Keratinocyte (primary cell): Measurements from ENCODE around the gene ZNF212. TPM values are rescaled to one million over a fixed set of nuclear protein-coding genes. Genes with fewer than 3 reads are reported as not detected.
A peak's percentile ranks its signal among the peaks of the same experiment; 100 is the strongest.

ENCODE experiments used
- DNase-seq: peaks from one replicate; pipeline ENCODE4 v3.0.0-alpha.2; 2011; ENCODE audit warnings: low read depth, missing footprints, low spot score
- FAIRE-seq: peaks from 2 replicates; lab custom pipeline; 2011; peaks lifted over from hg19 to GRCh38; lab: Jason Lieb, UNC
- H2AFZ ChIP-seq: 2 replicates; pipeline ENCODE4 v1.6.0; 2012; ENCODE audit warnings: low read length, control low read depth, inconsistent platforms; ENCODE audit not compliant: control insufficient read depth
- H3K27ac ChIP-seq: 2 replicates; pipeline ENCODE4 v1.5.1; 2011; ENCODE audit warnings: low read length; ENCODE audit not compliant: control insufficient read depth, insufficient read depth
- H3K27me3 ChIP-seq: 3 replicates; pipeline ENCODE4 v1.6.0; 2011; ENCODE audit warnings: low read length; ENCODE audit not compliant: control insufficient read depth, insufficient read depth; ENCODE audit errors: extremely low read depth
- H3K36me3 ChIP-seq, 2 experiments: 2 replicates in 1 of 2; 3 replicates in 1 of 2; pipeline ENCODE4 v1.5.1; 2011; ENCODE audit warnings: low read length in 2 of 2, mild to moderate bottlenecking in 1 of 2; ENCODE audit not compliant: control insufficient read depth in 2 of 2, insufficient read depth in 2 of 2; ENCODE audit errors: extremely low read depth in 1 of 2
- H3K4me1 ChIP-seq: 3 replicates; pipeline ENCODE4 v1.5.1; 2011; ENCODE audit warnings: low read length; ENCODE audit not compliant: control insufficient read depth, insufficient read depth; ENCODE audit errors: extremely low read depth
- H3K4me2 ChIP-seq: 3 replicates; pipeline ENCODE4 v1.6.0; 2011; ENCODE audit warnings: low read depth, low read length; ENCODE audit not compliant: control insufficient read depth, insufficient read depth; ENCODE audit errors: extremely low read depth
- H3K4me3 ChIP-seq, 3 experiments: fragments of 200-600 bp in 1 of 3; sonication (generic) in 1 of 3; 2 replicates in 2 of 3; 3 replicates in 1 of 3; pipeline ENCODE4 v1.5.1; 2011 to 2016; ENCODE audit warnings: low read length in 3 of 3, mild to moderate bottlenecking in 3 of 3, control low read depth in 2 of 3, inconsistent platforms in 1 of 3, low read depth in 1 of 3, mixed read lengths in 1 of 3, mixed run types in 1 of 3, moderate library complexity in 1 of 3; ENCODE audit not compliant: control insufficient read depth in 2 of 3, insufficient read depth in 2 of 3; ENCODE audit errors: extremely low read depth in 1 of 3
- H3K79me2 ChIP-seq: 2 replicates; pipeline ENCODE4 v1.6.0; 2012; ENCODE audit warnings: low read length; ENCODE audit not compliant: control insufficient read depth, insufficient read depth
- H3K9ac ChIP-seq: 3 replicates; pipeline ENCODE4 v1.6.0; 2011; ENCODE audit warnings: low read length; ENCODE audit not compliant: control insufficient read depth, insufficient read depth; ENCODE audit errors: extremely low read depth
- H3K9me1 ChIP-seq: 3 replicates; pipeline ENCODE4 v1.6.0; 2011; ENCODE audit warnings: low read length; ENCODE audit not compliant: control insufficient read depth, insufficient read depth; ENCODE audit errors: extremely low read depth
- H3K9me3 ChIP-seq: 2 replicates; pipeline ENCODE4 v1.5.1; 2012; ENCODE audit warnings: low read depth, low read length; ENCODE audit not compliant: control insufficient read depth
- H4K20me1 ChIP-seq: 3 replicates; pipeline ENCODE4 v1.6.0; 2011; ENCODE audit warnings: low read length; ENCODE audit not compliant: control insufficient read depth, insufficient read depth; ENCODE audit errors: extremely low read depth
- CTCF ChIP-seq, 3 experiments: IDR thresholded peaks in 1 of 3; conservative IDR thresholded peaks in 1 of 3; optimal IDR thresholded peaks in 1 of 3; 2 replicates in 2 of 3; 3 replicates in 1 of 3; pipeline versions ENCODE3 to v1.5.1; 2011; ENCODE audit warnings: low read length in 3 of 3, mild to moderate bottlenecking in 3 of 3, moderate library complexity in 2 of 3, control low read depth in 1 of 3, inconsistent platforms in 1 of 3; ENCODE audit not compliant: insufficient read depth in 2 of 3; ENCODE audit errors: extremely low read depth in 1 of 3
- EZH2 ChIP-seq: IDR thresholded peaks from one replicate; pipeline ENCODE4 v1.6.1; 2012; ENCODE audit warnings: inconsistent platforms, mild to moderate bottlenecking, low read length, moderate library complexity
- dilution Hi-C: fragments of 300-500 bp; cut with MboI; formaldehyde crosslinking; loops from one replicate; pipeline ENCODE4 v1.7.0; 2020; ENCODE audit warnings: low sequenced_read_pairs; ENCODE audit not compliant: extremely low pct_ligation_motif_present
- polyA plus RNA-seq, 5 experiments: library from polyadenylated mRNA; depleted of rRNA in 3 of 5; stranded (reverse) in 3 of 5; stranded (forward) in 1 of 5; unstranded in 1 of 5; fragments of >200 nt; gene quantifications; 1 replicate in 1 of 5; 2 replicates in 3 of 5; 3 replicates in 1 of 5; pipeline versions ENCODE4 v1.2.1 to v1.2.3, GENCODE V29; 2011 to 2012; ENCODE audit warnings: missing spikeins in 2 of 5, low read depth in 1 of 5, low replicate concordance in 1 of 5

ZNF212 gene
- polyA plus RNA-seq, 1 donor (not counting 4 experiments of a cell fraction or from before 2014, with no cell fraction given), result 3.8 TPM

- dilution Hi-C loops, result no loop called here
- H3K79me2 ChIP-seq, result peaks cover 48% of the 10 kb centered on the region
- no peaks in the 10 kb centered on the region for H4K20me1 ChIP-seq
- TF ChIP-seq EZH2 (no peak), CTCF (optimal IDR thresholded peaks at IDR 0.05 in 1 of 3, IDR thresholded peaks at IDR 0.05 in 1 of 3, conservative IDR thresholded peaks at IDR 0.05 in 1 of 3; ENCODE audit: extremely low read depth in 1 of 3, insufficient read depth in 2 of 3, low read length in 3 of 3) (no peak)
- peak overlapping the region; percentile 89 for H3K9ac ChIP-seq
- peak overlapping the region; percentile 54 to 78 (median 58) for H3K4me3 ChIP-seq
- H3K9me1 ChIP-seq, result no peaks in the 10 kb centered on the region
- no peaks in the 10 kb centered on the region for H3K27me3 ChIP-seq
- no peaks in the 10 kb centered on the region for H3K9me3 ChIP-seq
- peak overlapping the region; percentile 81 for H3K4me2 ChIP-seq
- H2AFZ ChIP-seq, result no peak overlapping the region
- DNase-seq (no peak), FAIRE-seq (no peak)
- peak overlapping the region; percentile 82 for H3K27ac ChIP-seq
- H3K4me1 ChIP-seq, result peaks cover 39% of the 10 kb centered on the region
- H3K36me3 ChIP-seq, result peaks cover 24 to 28% of the 10 kb centered on the region in 2 experiments
Measured at GRCh38 chr7:149196151-149196704, 43.2 kb upstream of the ZNF212 start.

- Histone ChIP-seq H3K27ac (peak overlapping the region; percentile 82), H3K79me2 (peaks cover 51% of the 10 kb centered on the region), H2AFZ (no peak overlapping the region), H3K4me1 (peaks cover 39% of the 10 kb centered on the region), H3K9me3 (no peaks in the 10 kb centered on the region), H3K27me3 (no peaks in the 10 kb centered on the region), H3K36me3 (peaks cover 25 to 32% of the 10 kb centered on the region in 2 experiments), H4K20me1 (no peaks in the 10 kb centered on the region), H3K9ac (peak overlapping the region; percentile 89), H3K4me2 (peak overlapping the region; percentile 81), H3K9me1 (no peaks in the 10 kb centered on the region), H3K4me3 (peak overlapping the region; percentile 54 to 78 (median 58))
- TF ChIP-seq EZH2 (no peak), CTCF (optimal IDR thresholded peaks at IDR 0.05 in 1 of 3, IDR thresholded peaks at IDR 0.05 in 1 of 3, conservative IDR thresholded peaks at IDR 0.05 in 1 of 3; ENCODE audit: extremely low read depth in 1 of 3, insufficient read depth in 2 of 3, low read length in 3 of 3) (peak in 1 of 3 experiments; percentile 18)
- dilution Hi-C loops, result no loop called here
- no peak for FAIRE-seq
- DNase-seq, result no peak
Measured at GRCh38 chr7:149196705-149197171, 42.7 kb upstream of the ZNF212 start.
